SK-MEL-5 (cell line): ENCODE measurements around the gene HSD17B1. TPM values are rescaled to one million over a fixed set of nuclear protein-coding genes. Genes with fewer than 3 reads are reported as not detected.
A peak's percentile ranks its signal among the peaks of the same experiment; 100 is the strongest.

Source experiments
- DNase-seq: peaks from one replicate; pipeline ENCODE4 v3.0.0-alpha.2; 2016; ENCODE audit warnings: low read depth, low spot score
- in situ Hi-C: cut with HindIII; loops from 2 replicates; pipeline ENCODE4 v1.10.0; 2016; ENCODE audit warnings: low sequenced_read_pairs, high pct_unique_total_duplicates, low pct_unique_long_range_greater_than_20kb
- total RNA-seq: library from RNA; depleted of rRNA; stranded (reverse); fragments of >200 nt; shearing (Covaris generic); gene quantifications from 2 replicates; pipeline ENCODE4 v1.2.3, GENCODE V29; 2014

Gene HSD17B1
- total RNA-seq, 1 experiment from 2014 or later, result 0.82 TPM

- in situ Hi-C loops, result loop anchor here (25.0 kb wide), 1 partner anchor 209 kb away; no protein-coding TSS in a partner anchor
- no peak for DNase-seq
Measured at GRCh38 chr17:42521036-42521435, 31.7 kb upstream of the HSD17B1 start.

GRCh38 chr17:42521666-42522262 is 31.0 kb upstream of the HSD17B1 start:
- no peak for DNase-seq

GRCh38 chr17:42522263-42522790 is 30.4 kb upstream of the HSD17B1 start:
- in situ Hi-C loops, result loop anchor here (25.0 kb wide), 1 partner anchor 210 kb away; no protein-coding TSS in a partner anchor
- DNase-seq, result no peak

More at GRCh38 chr17:42521666-42522262, 31.0 kb upstream of the HSD17B1 start:
- in situ Hi-C loops, result loop anchor here (25.0 kb wide), 1 partner anchor 209 kb away; no protein-coding TSS in a partner anchor

GRCh38 chr17:42522798-42523278 is 29.9 kb upstream of the HSD17B1 start:
- DNase-seq, result no peak
- in situ Hi-C loops, result loop anchor here (25.0 kb wide), 1 partner anchor 211 kb away; no protein-coding TSS in a partner anchor

GRCh38 chr17:42525221-42525620 is 27.5 kb upstream of the HSD17B1 start:
- in situ Hi-C loops, result no loop called here
- DNase-seq, result no peak

- DNase-seq, result no peak
- in situ Hi-C loops, result no loop called here
Measured at GRCh38 chr17:42526031-42526444, 26.7 kb upstream of the HSD17B1 start.

- in situ Hi-C loops, result no loop called here
Measured at GRCh38 chr17:42527932-42528331, 24.8 kb upstream of the HSD17B1 start.

GRCh38 chr17:42529061-42529460 is 23.7 kb upstream of the HSD17B1 start:
- in situ Hi-C loops, result no loop called here
- DNase-seq, result no peak

More at GRCh38 chr17:42527932-42528331, 24.8 kb upstream of the HSD17B1 start:
- no peak for DNase-seq

- in situ Hi-C loops, result no loop called here
- no peak for DNase-seq
Measured at GRCh38 chr17:42530952-42531454, 21.7 kb upstream of the HSD17B1 start.

GRCh38 chr17:42531455-42532354 is 21.0 kb upstream of the HSD17B1 start:
- in situ Hi-C loops, result no loop called here
- peak; percentile 50 for DNase-seq

GRCh38 chr17:42535155-42536047 is 17.3 kb upstream of the HSD17B1 start:
- DNase-seq, result peak; percentile 36
- in situ Hi-C loops, result no loop called here

- peak; percentile 95 for DNase-seq
- in situ Hi-C loops, result no loop called here
Measured at GRCh38 chr17:42536048-42536371, 16.7 kb upstream of the HSD17B1 start, which contains the start of gene NAGLU. Gene NAGLU, plus strand, starts transcription at chr17:42536241. Its CDS starts 32 bp downstream, at chr17:42536273.

- DNase-seq, result peak; percentile 67
- in situ Hi-C loops, result no loop called here
Measured at GRCh38 chr17:42536372-42537155, 16.2 kb upstream of the HSD17B1 start.

GRCh38 chr17:42537156-42537805 is 15.4 kb upstream of the HSD17B1 start:
- in situ Hi-C loops, result no loop called here
- DNase-seq, result no peak

- in situ Hi-C loops, result no loop called here
- DNase-seq, result no peak
Measured at GRCh38 chr17:42537826-42538451, 14.8 kb upstream of the HSD17B1 start.

GRCh38 chr17:42538482-42538881 is 14.2 kb upstream of the HSD17B1 start:
- in situ Hi-C loops, result no loop called here
- DNase-seq, result no peak
